GM10248 (cell line): ENCODE results near the gene OR2M4.
"Not testable (repeated sequence)": the region's sequence is repeated elsewhere in the genome, so short reads cannot be mapped to it uniquely, and the experiment has no call there.

Source experiments
- CTCF ChIA-PET: fragments of 300-600 bp; sonication (Branson Sonifier 250); formaldehyde crosslinking; extraction: SDS; loops from one replicate; lab custom pipeline; 2021; ENCODE audit warnings: antibody characterized with exemption; lab: Yijun Ruan, JAX
- POLR2A ChIA-PET: fragments of 350-650 bp; sonication (Branson Sonifier 250); formaldehyde crosslinking; extraction: SDS; loops from one replicate; lab custom pipeline; 2020; ENCODE audit warnings: antibody characterized with exemption; lab: Yijun Ruan, JAX
- DNase-seq: peaks from one replicate; pipeline ENCODE4 v3.0.0; 2012; ENCODE audit errors: extremely low spot score
- TF ChIP-seq, protein P1 (sequence below): IDR thresholded peaks from 2 replicates; pipeline ENCODE4 v1.5.1; 2012; ENCODE audit warnings: mild to moderate bottlenecking, low read depth; ENCODE audit errors: extremely low read depth, missing control alignments, control extremely low read depth

OR2M4 gene

DNA sequence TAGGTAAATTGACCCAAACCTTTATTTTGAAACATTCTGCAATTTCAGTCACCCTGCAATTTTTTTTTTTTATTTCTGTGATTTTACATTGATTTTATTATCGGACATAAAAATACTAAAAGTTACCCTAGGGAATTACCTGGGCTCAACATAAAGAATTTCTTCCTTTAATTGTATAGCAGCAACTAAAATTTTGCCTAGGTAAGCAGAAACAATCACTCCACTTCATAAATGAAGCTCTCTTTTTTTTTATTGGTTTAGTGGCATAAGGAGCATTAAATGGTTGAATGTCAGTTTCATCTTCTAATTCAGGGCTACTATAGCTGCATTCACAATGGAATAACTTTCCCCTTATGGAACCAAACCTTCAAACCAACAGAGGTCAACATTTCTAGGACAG lies 15.3 kb upstream of the OR2M4 start:
- ChIA-PET POLR2A (no interaction called here), CTCF (no interaction called here)

DNA sequence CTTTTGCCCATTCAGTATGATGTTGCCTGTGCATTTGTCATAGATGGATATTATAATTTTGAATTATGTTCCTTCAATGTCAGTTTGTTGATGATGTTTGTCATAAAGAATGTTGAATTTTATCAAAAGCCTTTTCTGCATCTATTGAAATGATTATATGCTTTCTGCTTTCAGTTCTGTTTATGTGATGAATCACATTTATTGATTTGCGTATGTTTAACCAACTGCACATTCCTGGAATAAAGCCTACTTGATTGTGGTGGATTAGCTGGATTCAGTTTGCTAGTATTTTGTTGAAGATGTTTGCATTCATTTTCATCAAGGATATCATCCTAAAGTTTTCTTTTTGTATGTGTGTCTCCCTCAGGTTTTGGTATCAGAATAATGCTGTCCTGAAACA lies 5.7 kb upstream of the OR2M4 start:
- POLR2A ChIA-PET = no interaction called here

More for the DNA sequence above, 15.3 kb upstream of the OR2M4 start:
- TF ChIP-seq, protein P1, sequence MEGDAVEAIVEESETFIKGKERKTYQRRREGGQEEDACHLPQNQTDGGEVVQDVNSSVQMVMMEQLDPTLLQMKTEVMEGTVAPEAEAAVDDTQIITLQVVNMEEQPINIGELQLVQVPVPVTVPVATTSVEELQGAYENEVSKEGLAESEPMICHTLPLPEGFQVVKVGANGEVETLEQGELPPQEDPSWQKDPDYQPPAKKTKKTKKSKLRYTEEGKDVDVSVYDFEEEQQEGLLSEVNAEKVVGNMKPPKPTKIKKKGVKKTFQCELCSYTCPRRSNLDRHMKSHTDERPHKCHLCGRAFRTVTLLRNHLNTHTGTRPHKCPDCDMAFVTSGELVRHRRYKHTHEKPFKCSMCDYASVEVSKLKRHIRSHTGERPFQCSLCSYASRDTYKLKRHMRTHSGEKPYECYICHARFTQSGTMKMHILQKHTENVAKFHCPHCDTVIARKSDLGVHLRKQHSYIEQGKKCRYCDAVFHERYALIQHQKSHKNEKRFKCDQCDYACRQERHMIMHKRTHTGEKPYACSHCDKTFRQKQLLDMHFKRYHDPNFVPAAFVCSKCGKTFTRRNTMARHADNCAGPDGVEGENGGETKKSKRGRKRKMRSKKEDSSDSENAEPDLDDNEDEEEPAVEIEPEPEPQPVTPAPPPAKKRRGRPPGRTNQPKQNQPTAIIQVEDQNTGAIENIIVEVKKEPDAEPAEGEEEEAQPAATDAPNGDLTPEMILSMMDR = no peak
- DNase-seq = no peak

DNA sequence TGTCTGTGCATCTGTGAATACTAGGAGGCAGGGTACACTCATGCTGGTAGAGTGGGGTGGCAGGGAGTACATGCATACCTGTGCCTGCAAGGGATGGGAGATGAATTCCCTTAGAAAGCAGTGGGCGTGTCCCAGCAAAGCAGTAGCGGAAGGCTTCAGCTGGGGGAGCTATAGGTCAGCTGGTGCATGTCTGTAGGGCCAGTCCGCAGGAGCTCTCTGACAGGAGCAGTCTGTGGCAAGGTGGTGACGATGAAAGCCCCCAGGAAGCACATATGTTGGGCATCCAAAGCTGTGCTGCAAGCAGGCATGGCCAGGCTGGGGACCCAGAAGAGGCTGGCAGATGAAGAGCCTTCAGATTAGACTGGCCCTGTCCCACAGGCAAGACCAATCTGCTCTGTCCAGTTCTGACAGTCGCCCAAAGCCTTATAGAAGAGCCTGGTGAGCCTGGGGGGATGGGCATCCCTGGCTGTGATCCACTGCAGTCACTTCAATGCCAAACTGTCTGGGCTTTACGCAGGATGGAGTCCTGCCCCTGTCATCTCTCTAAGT lies 1.8 kb upstream of the OR2M4 start:
- TF ChIP-seq, protein P1 = no peak
- CTCF ChIA-PET = no interaction called here
- POLR2A ChIA-PET = no interaction called here
- DNase-seq = no peak

More for the DNA sequence above, 5.7 kb upstream of the OR2M4 start:
- no peak for DNase-seq
- CTCF ChIA-PET = no interaction called here
- TF ChIP-seq, protein P1 = no peak

DNA sequence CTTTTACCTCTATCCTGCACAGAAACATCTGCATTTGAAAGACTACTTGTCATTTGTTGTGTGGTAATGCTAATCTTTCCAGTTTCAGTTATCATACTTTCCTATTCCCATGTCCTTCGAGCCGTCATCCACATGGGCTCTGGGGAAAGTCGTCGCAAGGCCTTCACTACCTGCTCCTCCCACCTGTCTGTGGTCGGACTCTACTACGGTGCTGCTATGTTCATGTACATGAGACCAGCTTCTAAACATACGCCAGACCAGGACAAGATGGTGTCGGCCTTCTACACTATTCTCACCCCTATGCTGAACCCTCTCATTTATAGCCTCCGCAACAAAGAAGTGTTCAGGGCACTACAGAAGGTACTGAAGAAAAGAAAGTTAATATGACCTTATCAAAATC lies 8.3 kb downstream of the OR2M4 start:
- TF ChIP-seq, protein P1 = no peak
- POLR2A ChIA-PET = no interaction called here
- DNase-seq = no peak
- CTCF ChIA-PET = no interaction called here

DNA sequence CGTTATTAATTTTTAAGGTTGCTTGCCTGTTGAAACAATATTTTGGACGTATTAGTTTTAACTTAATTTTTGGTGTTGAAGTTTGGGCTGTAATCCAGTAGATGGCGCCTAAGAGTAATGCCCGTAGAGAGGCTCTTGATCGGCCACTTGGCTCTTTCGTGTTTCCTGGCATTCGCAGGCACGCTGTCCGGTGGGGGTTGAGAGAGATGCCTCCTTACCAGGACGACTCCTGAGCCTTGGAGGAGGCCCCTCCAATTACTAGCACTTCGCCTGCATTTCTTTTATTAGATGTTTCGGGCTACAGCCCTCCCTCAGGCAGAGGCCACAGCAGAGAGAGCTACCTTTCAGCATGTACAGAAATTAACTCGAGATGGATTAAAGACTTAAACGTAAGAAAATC lies 12.0 kb downstream of the OR2M4 start:
- CTCF ChIA-PET = interaction anchor here (0.8 to 3.9 kb wide), 10 partner anchors 9 to 565 kb away, joined by 3 to 30 read pairs (median 5); no protein-coding TSS in a partner anchor
- DNase-seq = peak; percentile 49
- TF ChIP-seq, protein P1 = peak; percentile 79
- POLR2A ChIA-PET = no interaction called here

DNA sequence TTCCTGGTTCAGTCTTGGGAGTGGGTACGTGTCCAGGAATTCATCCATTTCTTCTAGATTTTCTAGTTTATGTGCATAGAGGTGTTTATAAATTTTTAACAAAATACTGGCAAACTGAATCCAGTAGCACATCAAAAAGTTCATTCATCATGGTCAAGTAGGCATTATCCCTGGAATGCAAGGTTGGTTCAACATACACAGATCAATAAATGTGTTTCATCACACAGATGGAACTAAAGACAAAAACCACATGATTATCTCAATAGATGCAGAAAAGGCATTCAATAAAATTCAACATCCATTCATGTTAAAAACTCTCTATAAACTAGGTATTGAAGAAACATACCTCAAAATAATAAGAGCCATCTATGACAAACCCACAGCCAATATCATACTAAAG lies 28.1 kb downstream of the OR2M4 start:
- CTCF ChIA-PET, POLR2A ChIA-PET, DNase-seq: not testable (repeated sequence)

DNA sequence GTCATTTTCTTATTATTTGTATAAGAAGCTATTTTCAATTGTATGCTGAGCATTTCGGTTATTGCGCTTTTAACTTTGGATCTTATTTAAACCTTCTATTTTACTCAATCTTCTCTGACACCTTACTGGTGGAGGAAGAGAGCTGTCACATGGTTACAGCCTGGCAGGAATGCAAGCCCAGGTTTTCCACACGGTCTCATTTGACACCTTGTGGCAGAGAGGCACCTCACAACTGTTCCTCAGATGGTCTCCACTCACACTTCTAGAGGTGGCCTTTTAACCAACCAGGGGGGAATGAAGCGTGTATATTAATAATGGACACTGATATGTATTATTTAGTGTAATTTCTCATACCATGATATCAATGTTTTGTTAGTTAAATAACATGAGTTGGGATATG lies 37.0 kb downstream of the OR2M4 start:
- TF ChIP-seq, protein P1 = no peak
- ChIA-PET POLR2A (no interaction called here), CTCF (no interaction called here)
- no peak for DNase-seq

DNA sequence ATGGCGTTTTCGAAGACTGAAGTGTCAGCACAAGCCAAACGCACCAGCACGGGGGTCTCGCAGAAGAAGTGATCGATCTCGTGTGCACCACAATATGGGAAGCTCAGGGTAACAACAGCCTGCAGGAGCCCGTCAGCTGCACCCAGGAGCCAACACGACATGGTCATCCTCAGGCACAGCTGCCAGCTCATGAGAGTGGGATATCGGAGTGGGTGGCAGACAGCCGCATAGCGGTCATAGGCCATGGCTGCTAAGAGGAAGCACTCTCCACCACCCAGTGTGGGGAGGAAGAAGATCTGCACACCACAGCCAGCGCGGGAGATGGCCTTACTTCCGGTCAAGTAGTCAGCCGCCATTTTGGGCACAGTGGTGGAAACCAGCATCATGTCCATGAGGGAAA lies 42.0 kb downstream of the OR2M4 start:
- CTCF ChIA-PET, DNase-seq, POLR2A ChIA-PET: not testable (repeated sequence)
